Measurements from ENCODE around the gene SLC37A3. TPM values are rescaled to one million over a fixed set of nuclear protein-coding genes. Genes with fewer than 3 reads are reported as not detected.

Gene SLC37A3
- polyA plus RNA-seq, 2 of the 4 experiments (the other 2 are of a cell fraction), result 26.9 to 53.2 TPM

DNA sequence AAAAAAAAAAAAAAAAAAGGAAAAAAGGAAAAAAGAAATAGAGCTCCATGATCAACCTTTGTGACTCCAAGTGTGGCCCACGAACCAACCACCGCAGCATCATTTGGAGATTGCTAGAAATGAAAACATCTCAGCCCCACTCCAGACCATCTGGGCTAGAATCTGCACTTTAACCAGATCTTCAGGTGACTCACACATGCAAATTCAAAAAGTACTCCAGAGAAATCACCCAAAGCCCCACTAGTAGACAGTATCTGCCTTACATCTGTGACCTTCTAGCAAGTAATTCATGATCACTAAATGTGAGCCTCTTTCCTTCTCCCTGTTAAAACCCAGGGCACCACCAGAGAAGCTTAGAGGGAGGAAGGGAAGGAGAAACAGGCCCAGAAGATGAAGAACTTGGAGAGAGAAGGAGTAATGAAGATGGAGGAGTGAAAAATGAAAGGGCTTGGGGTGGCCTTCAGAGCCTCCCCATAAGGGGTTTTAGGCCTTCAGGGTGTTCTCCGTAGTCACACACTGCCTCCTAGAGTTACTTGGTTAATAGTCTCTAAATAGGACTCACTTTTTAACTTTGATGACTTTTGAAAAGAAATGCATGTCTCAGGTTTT lies 94.0 kb downstream of the SLC37A3 start:
- Histone ChIP-seq H3K27ac (no peak overlapping the region), H3K4me1 (peaks cover 11% of the 10 kb centered on the region; the same call in 1 of the 3 replicates), H3K4me3 (no peak overlapping the region), H3K4me2 (no peak overlapping the region), H3K9me3 (no peaks in the 10 kb centered on the region)
- TF ChIP-seq ZSCAN20 (CRISPR knock-in tag; IDR thresholded peaks at IDR 0.05) (no peak), ZFP36 (IDR thresholded peaks at IDR 0.05; ENCODE audit: borderline replicate concordance, partially characterized antibody) (no peak), MAFK (IDR thresholded peaks at IDR 0.05; ENCODE audit: partially characterized antibody) (no peak), CHD4 (IDR thresholded peaks at IDR 0.05; ENCODE audit: borderline replicate concordance) (no peak), SMC3 (IDR thresholded peaks at IDR 0.05) (peak; percentile 56), HOXA7 (CRISPR knock-in tag; IDR thresholded peaks at IDR 0.05) (no peak), RNF2 (IDR thresholded peaks at IDR 0.05; ENCODE audit: borderline replicate concordance, low read depth) (no peak), RAD21 (conservative IDR thresholded peaks at IDR 0.05 in 1 of 2, IDR thresholded peaks at IDR 0.05 in 1 of 2) (peak; percentile 64 to 65)
- TF ChIP-seq, protein P1, sequence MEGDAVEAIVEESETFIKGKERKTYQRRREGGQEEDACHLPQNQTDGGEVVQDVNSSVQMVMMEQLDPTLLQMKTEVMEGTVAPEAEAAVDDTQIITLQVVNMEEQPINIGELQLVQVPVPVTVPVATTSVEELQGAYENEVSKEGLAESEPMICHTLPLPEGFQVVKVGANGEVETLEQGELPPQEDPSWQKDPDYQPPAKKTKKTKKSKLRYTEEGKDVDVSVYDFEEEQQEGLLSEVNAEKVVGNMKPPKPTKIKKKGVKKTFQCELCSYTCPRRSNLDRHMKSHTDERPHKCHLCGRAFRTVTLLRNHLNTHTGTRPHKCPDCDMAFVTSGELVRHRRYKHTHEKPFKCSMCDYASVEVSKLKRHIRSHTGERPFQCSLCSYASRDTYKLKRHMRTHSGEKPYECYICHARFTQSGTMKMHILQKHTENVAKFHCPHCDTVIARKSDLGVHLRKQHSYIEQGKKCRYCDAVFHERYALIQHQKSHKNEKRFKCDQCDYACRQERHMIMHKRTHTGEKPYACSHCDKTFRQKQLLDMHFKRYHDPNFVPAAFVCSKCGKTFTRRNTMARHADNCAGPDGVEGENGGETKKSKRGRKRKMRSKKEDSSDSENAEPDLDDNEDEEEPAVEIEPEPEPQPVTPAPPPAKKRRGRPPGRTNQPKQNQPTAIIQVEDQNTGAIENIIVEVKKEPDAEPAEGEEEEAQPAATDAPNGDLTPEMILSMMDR (IDR thresholded peaks at IDR 0.05), result peak; percentile 58
- peak; percentile 65 to 83; a peak in 4 of 6 replicates for ATAC-seq
- POLR2A ChIA-PET, result no interaction called here
- DNase-seq (ENCODE audit: low read depth in 1 of 2, low spot score in 1 of 2), result peak in 1 of 2 experiments; percentile 37
- FAIRE-seq, result no peak
- CTCF ChIA-PET, result interaction anchor here (0.9 to 2.7 kb wide), 10 partner anchors 8 to 247 kb away, joined by 3 to 17 read pairs (median 4); partner anchors contain the start of gene KDM7A
- 85% methylated on average over 3 of the region's 3 CpGs for WGBS (ENCODE audit: missing lambda C conversion rate)

- TF ChIP-seq ZSCAN20 (CRISPR knock-in tag; IDR thresholded peaks at IDR 0.05) (no peak), NFE2L2 (conservative IDR thresholded peaks at IDR 0.05; ENCODE audit: low read length) (no peak), KDM1A (IDR thresholded peaks at IDR 0.05; ENCODE audit: low read depth) (no peak), EP300 (IDR thresholded peaks at IDR 0.05) (no peak), MAFK (IDR thresholded peaks at IDR 0.05; ENCODE audit: partially characterized antibody) (no peak), EHF (CRISPR knock-in tag; IDR thresholded peaks at IDR 0.05) (no peak), HDAC2 (IDR thresholded peaks at IDR 0.05) (no peak), ZNF302 (CRISPR knock-in tag; IDR thresholded peaks at IDR 0.05) (no peak), CHD2 (IDR thresholded peaks at IDR 0.05; ENCODE audit: low read length, partially characterized antibody) (no peak), POLR2AphosphoS2 (conservative IDR thresholded peaks at IDR 0.05; ENCODE audit: low read length) (no peak), FOSB (CRISPR knock-in tag; IDR thresholded peaks at IDR 0.05) (no peak), CBX2 (IDR thresholded peaks at IDR 0.05; ENCODE audit: borderline replicate concordance, low read depth) (no peak), JUNB (IDR thresholded peaks at IDR 0.05) (no peak), NR3C1 (IDR thresholded peaks at IDR 0.05) (no peak), CBX8 (IDR thresholded peaks at IDR 0.05) (no peak)
- TF ChIP-seq, protein P2, sequence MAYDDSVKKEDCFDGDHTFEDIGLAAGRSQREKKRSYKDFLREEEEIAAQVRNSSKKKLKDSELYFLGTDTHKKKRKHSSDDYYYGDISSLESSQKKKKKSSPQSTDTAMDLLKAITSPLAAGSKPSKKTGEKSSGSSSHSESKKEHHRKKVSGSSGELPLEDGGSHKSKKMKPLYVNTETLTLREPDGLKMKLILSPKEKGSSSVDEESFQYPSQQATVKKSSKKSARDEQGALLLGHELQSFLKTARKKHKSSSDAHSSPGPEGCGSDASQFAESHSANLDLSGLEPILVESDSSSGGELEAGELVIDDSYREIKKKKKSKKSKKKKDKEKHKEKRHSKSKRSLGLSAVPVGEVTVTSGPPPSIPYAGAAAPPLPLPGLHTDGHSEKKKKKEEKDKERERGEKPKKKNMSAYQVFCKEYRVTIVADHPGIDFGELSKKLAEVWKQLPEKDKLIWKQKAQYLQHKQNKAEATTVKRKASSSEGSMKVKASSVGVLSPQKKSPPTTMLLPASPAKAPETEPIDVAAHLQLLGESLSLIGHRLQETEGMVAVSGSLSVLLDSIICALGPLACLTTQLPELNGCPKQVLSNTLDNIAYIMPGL (CRISPR knock-in tag; IDR thresholded peaks at IDR 0.05; ENCODE audit: borderline replicate concordance), result no peak
- TF ChIP-seq, protein P3, sequence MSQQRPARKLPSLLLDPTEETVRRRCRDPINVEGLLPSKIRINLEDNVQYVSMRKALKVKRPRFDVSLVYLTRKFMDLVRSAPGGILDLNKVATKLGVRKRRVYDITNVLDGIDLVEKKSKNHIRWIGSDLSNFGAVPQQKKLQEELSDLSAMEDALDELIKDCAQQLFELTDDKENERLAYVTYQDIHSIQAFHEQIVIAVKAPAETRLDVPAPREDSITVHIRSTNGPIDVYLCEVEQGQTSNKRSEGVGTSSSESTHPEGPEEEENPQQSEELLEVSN (IDR thresholded peaks at IDR 0.05; ENCODE audit: borderline replicate concordance, low read depth), result no peak
- Histone ChIP-seq H3K9me3 (no peaks in the 10 kb centered on the region), H3K4me2 (no peak overlapping the region), H3K4me3 (no peak overlapping the region), H3K27ac (no peak overlapping the region), H3K4me1 (peaks cover 4% of the 10 kb centered on the region; the same call in 1 of the 3 replicates)
- 73% methylated on average over 13 of the region's 13 CpGs for WGBS (ENCODE audit: missing lambda C conversion rate)
- ChIA-PET CTCF (no interaction called here), POLR2A (no interaction called here)
- DNase-seq (ENCODE audit: low read depth in 1 of 2, low spot score in 1 of 2) (no peak), ATAC-seq (no peak), FAIRE-seq (no peak)
Measured at GRCh38 chr7:140300243-140301136, 97.8 kb downstream of the SLC37A3 start.
